Measurements from ENCODE around the gene TUBA8.
"Not testable (repeated sequence)": the region's sequence is repeated elsewhere in the genome, so short reads cannot be mapped to it uniquely, and the experiment has no call there.

TUBA8 gene

DNA sequence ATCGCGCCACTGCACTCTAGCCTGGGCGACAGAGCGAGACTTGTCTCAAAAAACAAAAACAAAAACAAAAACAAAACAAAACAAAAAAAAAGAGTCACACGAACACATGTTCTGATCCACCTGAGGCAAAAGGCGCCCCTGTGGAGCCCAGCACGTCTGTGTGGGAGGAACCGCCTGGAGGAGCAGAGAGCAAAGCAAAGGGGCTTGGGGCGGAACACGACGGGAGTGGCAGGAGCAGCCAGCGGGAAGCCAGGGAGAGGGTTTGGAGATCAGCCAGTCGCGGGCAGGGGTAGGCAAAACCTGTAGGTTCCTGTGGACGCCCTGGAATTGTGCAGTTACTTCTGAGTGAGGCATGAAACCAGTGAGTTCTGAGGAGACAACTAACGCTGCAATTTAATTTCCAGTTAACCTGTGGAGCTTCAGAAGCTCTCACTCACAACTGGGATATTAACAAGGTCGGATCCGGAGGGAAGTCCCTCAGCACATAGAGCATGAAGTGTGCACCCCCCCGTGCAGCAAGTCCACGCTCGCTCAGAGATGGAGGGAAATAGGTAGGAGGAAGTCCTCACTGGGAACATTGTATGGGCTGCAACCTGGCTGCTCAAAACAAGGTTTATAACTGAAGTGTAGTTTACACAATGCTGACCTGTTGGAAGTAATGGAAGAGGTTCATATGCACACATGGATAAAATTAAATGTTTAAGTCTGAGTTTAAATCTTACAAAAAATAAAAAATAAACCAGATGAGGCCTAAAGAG, 26.1 kb downstream of the TUBA8 start:
- no peak for DNase-seq

DNA sequence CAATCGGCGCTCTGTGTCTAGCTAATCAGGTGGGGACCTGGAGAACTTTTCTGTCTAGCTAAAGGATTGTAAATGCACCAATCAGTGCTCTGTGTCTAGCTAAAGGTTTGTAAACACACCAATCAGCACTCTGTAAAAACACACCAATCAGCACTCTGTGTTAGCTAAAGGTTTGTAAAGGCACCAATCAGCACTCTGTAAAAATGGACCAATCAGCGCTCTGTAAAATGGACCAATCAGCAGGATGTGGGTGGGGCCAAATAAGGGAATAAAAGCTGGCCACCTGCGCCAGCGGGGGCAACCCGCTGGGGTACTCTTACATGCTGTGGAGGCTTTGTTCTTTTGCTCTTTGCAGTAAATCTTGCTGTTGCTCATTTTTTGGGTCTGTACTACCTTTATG, 30.4 kb downstream of the TUBA8 start:
- DNase-seq: not testable (repeated sequence)

DNA sequence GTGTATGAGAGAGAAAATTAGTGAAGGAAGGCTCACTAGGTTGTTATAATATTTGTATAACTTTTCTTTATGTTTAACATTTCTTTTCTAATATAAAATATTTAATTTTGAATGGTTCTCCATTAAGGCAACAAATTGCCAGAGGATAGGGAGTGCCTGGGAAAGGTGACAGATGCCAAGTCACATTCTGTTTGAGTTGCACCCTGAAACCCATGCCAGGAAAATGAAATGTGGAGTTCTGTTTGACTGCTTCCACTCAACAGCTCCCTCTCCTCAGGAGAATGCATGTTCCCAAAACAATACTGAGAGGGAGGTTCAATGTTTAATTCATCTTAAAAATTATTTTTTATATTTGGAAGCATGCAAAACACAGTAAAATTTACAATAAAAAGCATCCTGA, 33.5 kb downstream of the TUBA8 start:
- no peak for DNase-seq

DNA sequence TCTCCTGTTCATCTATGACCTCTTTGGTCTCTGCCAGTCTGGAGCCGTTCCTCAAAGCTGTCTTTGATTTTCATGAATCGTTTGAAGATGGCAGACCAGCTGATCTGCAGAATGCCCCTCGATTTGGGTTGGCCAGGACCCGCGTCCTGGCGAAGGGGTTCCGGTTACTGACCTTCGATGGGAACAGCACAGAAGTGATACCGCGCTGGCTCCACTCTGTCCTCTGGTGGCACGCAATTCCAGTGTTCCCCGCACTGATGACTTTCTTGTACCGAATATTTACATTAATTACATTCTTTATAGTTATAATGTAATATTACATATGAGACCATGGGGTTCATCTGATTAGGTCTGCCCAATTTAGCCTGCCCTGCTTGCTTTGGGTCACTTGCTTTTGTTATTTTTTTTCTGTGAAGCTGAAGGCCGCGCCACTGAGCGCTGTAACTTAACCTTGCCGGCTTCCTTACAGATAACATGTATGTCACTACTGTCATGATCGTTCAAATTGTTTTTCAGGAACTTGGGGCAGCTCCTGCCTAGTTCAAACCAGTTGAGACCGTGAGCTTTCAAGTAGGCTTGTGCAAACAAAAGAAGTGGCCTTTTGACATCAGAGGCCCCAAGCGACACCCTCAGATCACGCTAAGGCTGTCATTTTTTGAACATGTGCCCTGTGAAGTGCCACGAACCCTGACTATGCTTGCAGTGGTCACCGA, 35.2 kb downstream of the TUBA8 start:
- no peak for DNase-seq

DNA sequence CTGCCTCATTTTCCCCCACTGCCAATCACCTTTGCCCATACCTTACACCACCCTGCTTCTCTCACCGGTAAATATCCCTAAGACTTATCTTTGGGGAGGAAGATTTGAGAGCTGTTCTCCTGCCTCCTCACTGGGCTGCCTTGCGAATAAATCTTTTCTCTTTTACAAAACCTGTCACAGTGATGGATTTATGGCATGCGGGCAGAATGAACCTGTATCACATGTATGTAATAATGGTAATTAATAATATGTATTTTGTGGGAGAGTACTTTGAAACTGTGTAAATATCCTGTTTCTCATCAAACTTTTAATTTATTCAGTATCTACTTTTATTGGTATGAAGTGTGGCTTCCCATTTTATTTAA, 35.8 kb downstream of the TUBA8 start:
- DNase-seq: no peak

DNA sequence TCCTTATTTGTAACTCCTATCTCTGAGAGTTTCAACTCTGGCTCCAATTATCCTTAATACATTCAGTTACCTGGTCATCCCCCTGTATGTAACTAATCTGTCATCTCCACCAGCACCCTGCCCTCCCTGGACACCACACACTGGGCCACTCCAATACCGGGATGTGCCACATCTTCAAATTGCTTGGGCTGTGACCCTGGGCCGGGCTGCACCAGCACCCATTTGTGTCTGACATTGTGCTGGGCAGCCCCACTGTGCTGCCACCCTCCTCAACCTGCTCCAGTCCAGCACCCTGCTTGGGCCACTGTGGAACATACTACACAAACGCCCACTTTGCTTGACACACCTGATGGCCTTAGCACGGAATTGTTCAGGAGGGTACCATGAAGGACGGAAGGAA, 37.2 kb downstream of the TUBA8 start:
- no peak for DNase-seq

DNA sequence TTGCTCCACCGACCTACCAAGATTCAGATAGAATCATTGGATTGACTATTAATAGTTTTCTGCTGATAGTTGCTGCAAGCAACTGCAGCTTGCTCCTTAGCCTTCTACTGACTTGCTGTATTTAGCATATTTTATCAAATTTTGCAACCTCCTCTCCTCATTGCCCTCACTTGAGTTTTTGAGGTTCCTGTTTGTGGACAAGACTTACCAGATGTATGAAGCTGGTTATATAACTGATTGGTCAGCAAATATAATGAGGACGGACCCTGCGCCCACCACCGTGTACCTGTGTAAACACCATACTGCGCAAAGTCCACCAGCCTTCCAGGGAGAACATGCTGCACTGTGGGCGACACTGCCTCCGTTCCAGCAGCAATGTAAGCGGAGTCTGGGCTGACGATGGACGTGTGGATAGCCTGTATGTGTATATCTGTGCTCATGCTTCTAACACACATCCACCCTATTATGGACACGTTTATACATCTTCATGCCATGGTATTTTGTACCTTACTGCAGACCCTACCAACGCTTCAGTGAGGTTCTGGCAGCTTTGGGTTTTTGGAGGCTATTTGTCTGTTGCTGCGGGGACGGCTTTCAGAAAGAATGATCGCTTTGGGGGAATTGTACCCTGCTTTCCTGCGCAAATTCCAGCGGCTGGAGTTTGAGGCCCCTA, 37.8 kb downstream of the TUBA8 start:
- no peak for DNase-seq

DNA sequence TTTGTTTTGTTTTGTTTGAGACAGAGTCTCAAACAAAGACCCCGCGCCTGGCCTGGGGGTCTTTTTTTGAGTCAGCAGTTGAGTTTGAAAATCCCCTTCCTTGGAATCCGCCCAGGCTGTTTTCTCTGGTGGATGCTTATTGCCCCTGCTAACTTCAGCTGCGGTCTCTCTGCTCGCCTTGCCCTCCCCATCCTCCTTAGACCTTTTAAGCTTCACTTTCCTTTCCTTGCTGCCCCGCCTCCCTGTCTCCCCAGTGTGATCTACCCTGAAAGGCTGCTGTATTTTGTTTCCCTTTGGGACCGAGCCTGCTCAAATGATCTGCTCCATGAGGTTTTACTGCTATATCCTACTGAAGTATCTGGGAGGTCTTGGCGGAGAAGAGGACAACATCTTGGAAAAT, 41.9 kb downstream of the TUBA8 start:
- DNase-seq: no peak

DNA sequence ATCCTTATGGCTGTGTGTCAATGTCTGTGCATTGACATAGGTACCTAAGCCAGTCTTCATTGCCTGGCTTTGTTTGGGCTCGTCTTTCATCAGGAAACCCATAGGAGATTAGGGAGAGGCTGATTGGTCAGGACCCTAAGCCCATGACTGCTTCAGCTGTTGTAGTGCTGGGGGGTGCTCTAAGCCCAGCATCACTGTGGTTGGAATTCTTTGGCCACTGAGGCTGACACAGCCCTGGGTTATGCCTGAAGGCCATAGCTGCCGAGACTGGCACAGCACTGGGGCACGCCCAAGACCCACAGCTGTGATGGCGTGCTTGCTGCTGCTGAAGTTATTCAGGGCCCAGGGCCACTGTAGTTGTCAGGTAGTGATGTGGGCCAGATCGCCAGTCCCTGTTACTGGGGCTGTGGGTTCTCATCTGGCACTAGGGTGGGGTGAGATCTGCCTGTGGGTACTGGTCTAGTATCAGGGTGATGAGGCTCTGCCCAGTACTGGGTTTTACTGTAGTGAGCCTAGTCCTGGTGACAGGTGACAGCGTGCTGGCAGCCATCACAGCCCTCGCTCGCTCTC, 44.3 kb downstream of the TUBA8 start:
- no peak for DNase-seq

DNA sequence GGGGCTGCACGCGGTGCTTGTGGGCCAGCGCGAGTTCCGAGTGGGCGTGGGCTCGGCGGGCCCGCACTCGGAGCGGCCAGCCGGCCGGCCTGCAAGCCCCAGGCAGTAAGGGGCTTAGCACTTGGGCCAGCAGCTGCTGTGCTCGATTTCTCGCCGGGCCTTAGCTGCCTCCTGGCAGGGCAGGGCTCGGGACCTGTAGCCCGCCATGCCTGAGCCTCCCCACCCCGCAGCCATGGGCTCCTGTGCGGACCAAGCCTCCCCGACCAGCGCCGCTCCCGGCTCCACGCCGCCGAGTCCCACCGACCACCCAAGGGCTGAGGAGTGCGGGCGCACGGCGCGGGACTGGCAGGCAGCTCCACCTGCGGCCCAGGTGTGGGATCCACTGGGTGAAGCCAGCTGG, 44.9 kb downstream of the TUBA8 start:
- not testable (repeated sequence) for DNase-seq

DNA sequence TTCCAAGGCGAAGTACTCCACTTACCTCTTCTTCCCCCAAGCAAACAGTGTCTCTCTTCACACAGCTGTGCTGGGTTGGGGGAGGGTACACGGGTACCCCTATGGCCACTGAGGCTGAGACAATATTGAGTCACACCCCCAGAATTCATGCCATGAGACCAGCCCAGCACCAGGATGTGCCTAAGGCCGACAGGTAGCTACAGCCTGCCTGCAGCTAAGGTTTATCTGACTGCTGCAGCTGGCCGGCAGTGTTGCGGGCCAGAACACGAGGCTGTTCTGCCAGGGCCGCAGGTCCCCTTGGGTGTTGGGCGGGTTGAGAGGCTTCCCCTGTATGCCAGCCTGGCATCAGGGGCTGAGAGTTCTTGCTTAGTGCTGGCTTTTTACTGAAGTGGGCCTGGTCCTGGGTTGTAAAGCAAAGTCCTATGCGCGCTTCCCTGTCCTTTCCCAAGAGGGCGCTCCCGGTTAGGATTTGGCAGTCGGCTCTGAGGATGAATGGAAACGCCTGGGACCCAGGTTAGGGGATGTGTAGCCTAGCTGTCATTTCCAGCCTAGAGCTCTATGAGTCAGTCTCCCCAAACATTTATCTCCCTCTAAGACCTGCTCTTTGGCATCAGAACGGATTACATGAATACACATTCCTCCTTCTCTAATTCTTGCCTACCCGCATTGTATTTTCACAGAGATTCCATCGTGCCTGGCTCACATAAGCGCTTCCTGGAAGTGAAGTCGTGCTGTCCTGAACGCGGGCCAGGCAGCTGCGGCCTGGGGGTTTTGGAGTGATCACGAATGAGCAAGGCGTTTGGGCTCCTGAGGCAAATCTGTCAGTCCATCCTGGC, 46.5 kb downstream of the TUBA8 start:
- peak; percentile 80 for DNase-seq

DNA sequence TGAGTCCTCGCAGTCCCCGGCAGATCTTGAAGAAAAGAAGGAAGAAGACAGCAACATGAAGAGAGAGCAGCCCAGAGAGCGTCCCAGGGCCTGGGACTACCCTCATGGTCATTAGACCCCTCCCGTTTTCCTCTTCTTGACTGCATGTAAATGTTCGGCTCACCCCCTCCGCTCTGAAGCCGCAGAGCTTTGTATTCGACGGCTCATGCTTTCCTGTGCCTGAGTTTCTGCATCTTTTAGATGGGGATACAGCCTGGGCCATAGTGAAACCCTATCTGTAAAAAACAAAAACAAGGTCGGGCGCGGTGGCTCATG, 47.1 kb downstream of the TUBA8 start:
- no peak for DNase-seq

DNA sequence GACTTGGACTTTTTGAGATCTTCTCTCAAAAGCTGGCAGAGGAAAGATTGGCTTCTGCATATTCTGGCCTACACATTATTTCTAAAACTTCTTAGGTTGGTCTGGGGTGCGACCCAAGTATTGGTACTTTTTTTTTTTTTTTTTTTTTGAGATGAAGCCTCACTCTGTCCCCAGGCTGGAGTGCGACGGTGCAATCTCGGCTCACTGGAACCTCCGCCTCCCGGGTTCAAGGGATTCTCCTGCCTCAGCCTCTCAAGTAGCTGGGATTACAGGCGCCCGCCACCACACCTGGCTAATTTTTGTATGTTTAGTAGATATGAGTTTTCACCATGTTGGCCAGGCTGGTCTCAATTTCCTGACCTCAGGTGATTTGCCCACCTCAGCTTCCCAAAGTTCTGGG, 50.0 kb downstream of the TUBA8 start:
- not testable (repeated sequence) for DNase-seq

DNA sequence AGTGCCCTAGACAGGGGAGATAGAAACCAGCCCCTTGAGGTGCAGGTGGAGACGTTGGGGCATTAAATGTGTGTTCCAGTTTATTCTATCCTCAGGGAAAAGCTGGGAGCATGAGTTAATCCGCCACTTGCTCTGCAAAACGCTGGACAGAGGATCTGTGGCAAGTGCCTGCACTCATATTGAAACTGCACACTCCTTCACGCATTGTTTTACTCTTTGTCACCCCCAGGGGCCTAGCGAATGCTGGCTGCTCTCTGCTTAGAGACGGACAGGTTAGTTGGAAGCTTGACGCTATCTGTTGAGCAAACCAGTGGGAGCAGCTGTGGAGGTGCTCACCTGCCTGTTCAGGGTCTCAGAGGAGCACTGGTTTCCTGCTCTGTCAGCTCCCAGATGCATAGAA, 53.2 kb downstream of the TUBA8 start:
- peak; percentile 38 for DNase-seq

DNA sequence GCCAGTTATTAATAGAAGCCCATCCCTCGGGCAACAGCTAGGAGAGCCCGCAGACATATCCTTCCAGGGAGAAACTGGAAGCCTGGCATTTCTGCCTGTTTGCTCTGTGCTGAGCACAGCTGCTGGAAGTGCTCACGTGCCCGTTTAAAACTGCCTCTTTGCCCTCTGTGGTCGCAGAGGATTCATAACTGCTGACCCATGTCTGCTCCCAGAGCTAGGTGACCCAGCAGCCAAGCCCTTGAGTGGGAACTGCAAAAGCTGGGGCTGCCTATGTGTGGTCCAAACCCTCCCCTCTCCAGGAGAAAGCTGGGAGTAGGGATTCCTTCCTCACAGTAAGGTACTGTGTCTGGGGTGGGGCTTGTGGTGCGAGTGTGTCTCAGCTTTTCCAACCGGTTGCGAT, 54.0 kb downstream of the TUBA8 start:
- DNase-seq: peak; percentile 33

DNA sequence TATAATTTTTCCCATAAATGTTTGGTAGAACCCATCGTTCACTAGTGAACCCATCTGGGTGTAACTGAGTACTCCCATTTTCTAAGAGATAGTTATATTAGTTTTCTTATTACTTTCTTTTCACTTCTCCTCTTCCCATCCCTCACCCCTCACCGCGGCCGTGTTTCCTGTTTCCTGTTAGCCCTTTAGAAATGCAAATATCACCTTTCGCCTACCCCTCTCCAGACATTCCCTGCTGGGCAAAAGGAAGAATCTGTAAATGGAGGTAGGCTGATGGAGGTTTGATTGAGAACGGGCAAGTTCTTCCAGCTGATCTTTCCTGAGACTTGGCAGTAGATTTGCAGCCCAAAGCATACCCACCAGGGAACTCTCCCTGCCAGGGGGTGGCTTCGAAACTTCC, 54.7 kb downstream of the TUBA8 start:
- not testable (repeated sequence) for DNase-seq

DNA sequence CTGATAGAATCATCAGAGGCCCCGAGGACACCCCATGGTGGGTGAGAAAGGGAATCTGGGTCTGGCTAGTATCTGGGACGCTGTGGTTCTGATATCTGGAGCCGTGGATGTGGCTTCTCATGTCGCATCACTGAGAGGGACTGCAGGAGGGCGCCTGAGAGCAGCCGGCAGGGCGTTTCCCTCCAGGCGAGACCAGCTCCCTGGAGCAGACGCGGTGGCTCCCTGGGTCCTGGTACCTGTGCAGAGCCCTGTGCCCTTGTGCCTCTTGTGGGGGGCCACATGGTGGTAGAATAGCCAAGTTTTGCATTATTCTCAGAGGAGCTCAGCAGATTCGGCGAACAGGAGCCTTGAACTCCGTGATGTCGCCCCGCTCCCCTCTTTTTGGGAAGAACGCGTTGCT, 59.7 kb downstream of the TUBA8 start:
- DNase-seq: not testable (repeated sequence)

DNA sequence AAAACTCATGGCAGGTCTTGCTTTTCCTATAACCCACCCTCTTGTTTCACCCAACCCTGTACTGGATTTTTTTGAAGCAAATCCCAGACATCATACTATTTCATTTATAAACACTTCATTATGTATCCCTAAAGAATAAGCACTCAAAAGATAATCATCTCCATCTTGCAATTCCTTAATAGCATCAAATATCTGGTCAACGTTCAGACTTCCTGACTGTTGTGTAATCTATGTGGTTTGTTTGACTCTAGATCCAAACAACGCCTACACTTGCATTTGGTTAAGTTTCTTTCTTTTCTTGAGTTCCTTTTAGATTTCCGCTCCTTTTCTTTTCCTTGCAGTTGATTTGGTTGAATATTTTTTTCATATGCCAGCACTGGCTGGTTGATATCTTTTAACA, 61.6 kb downstream of the TUBA8 start:
- not testable (repeated sequence) for DNase-seq

DNA sequence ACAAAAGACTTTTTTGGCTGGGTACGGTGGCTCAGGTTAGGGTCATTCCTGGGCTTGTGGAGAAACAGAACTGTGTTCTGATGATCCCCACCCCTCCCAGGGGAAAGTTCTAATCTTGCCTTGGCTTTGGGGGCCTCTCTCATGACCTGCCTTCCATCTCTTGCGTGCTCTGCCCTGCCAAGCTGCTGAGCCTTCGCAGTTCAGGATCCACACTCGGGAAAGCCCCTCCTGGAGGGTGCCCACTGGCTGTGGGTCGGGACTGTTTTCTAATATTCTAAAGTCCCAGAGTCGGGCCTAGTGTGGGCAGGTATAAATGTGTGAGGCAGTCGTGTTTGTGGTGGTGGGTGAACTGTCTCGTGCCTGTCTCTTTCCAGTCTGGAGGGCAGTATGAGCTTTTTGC, 62.2 kb downstream of the TUBA8 start:
- DNase-seq: not testable (repeated sequence)

DNA sequence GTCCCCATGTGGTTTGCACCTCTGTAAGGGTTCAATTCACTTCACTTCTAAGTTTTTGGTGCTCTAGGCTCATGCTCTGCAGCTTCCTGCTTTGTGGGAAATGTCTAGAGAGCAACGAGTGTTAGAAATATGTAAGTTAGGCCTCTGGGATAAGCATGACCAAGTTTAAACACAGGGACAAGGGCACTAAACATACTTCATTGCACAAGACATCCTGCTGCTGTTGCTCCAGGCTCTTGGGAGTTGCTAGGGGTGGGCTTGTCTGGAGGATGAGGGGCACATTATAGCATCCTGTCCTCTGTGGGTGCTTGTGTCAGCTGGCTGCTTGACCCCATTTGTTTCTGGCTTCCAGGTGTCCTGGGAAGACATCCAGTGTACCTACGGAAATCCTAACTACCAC, 62.8 kb downstream of the TUBA8 start:
- DNase-seq: not testable (repeated sequence)
